Left lobe of liver (tissue), 2 donors: ENCODE results near the gene RHBDL3. TPM values are rescaled to one million over a fixed set of nuclear protein-coding genes. Genes with fewer than 3 reads are reported as not detected.
"Not testable (repeated sequence)": the region's sequence is repeated elsewhere in the genome, so short reads cannot be mapped to it uniquely, and the experiment has no call there.

Experiments
- ATAC-seq: fragments of 200-7000 bp; cut with Tn5 transposase; one replicate; pipeline ENCODE4 v1.9.1; 2020; ENCODE audit warnings: mild to moderate bottlenecking, moderate library complexity
- DNase-seq: peaks from one replicate; pipeline ENCODE4 v3.0.0-alpha.2; 2020; ENCODE audit warnings: low spot score
- total RNA-seq: library from RNA; stranded (reverse); gene quantifications from one replicate; pipeline ENCODE4 v1.2.1, GENCODE V29; 2021
- donor health status: DM: no; HTN: no; CAD: no; lungs with moderate emphysema.
- donor health status: DM: no; HTN: yes; CAD: no.

RHBDL3 gene
- total RNA-seq, 1 donor from 2014 or later, result 0.15 TPM

DNA sequence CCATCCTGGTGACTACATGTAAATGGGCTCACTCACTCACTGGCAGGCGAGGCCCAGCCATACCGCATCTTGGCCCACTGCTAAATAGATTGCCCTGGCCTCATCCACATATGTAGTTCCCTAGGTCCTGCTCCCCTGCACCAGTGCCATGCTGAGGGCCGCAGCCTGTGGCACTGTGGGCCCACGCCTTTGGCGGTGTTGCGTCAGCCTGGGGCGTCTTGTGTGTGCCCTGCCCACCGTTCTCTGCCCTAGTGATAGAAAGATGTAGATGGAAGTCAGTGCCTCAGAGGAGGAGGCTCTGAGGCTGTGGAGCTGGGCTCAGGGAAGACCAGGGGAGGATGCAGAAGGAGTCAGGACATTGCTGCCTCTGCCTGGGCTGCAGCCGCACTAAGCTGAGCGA lies 57.4 kb downstream of the RHBDL3 start:
- no peak for ATAC-seq
- no peak for DNase-seq

GRCh38 chr17:32323811-32324491 lies 58.3 kb downstream of the RHBDL3 start:
- DNase-seq (no peak), ATAC-seq (peak; percentile 82)

DNA sequence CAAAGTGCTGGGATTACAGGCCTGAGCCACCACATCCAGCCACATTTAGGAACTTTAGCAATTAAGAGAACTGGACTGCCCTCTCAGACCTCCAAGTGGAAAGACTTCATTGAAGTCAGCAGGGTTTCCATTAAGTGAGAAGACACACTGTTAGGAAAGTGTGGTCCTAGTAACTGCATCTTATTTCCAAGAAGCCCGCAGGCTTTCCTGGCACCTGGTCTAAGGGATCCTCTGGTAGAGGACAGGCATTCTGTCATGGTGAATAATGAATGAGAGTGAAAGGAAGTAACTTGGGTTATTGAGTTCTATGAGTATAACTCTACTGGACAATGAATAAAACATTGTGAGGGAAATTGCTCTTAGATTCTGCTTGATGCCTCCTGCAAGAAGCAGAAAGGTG lies 62.3 kb downstream of the RHBDL3 start:
- DNase-seq (no peak), ATAC-seq (no peak)

GRCh38 chr17:32330147-32330546 lies 64.5 kb downstream of the RHBDL3 start:
- ATAC-seq, result no peak

DNA sequence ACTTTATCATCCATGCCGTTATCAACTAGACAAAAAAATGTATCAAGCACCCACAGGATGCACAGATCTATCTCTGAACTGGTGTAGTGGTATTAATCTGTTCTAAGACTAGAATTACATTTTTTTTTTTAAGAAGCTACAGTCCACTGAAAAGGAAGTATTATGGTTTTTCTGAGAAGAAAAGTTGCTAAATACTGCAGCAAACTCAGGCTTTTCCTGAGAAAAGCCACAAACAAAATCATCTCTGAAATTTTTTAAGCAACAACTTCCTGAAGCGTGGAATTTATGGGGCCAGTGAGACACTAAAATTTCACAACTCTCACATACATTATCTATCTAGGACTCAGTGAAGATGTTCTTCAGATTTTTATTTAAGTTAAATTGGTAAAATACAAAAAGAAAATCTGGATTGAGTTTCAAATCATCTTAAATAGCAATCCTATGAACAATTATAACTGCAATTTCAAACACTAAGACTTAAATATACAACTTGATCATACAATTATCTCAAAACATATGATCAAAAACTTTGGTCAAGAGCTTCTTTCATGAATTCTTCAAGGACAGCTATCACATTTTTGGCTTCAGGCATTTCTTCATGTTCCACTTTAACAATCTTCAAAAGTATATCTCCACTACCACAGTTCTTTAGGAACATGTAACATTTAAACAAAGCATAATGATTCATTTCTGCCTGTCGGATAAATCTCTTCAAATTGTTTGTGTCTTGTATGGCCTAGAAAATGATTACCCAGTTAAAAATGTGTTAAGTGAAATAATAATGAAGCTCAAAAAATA lies 65.8 kb downstream of the RHBDL3 start:
- ATAC-seq, result no peak
- DNase-seq, result no peak

More at GRCh38 chr17:32330147-32330546, 64.5 kb downstream of the RHBDL3 start:
- no peak for DNase-seq

- DNase-seq (no peak), ATAC-seq (no peak)
Measured at GRCh38 chr17:32333187-32333586, 67.6 kb downstream of the RHBDL3 start.

GRCh38 chr17:32335046-32335445 lies 69.4 kb downstream of the RHBDL3 start:
- ATAC-seq (no peak), DNase-seq (no peak)

DNA sequence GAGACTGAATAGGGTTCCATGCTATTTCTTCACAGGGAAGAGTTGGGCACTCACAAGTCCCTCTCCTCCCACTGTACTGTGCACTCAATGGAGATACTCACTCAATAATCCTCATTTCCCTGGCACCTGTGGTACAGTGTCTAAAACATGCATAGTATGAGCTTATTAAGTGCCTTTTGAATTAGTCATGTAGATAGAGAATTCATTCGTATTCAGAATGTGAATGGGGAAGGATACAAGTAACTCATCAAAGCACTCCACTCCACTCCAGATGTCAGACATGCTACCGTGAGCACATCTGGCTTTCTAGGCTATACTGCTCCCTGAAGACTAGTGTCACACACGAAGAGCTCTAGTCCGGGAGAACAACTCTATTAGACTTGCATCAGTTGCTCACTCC lies 70.1 kb downstream of the RHBDL3 start:
- DNase-seq (no peak), ATAC-seq (no peak)

GRCh38 chr17:32341141-32341856 lies 75.7 kb downstream of the RHBDL3 start:
- ATAC-seq (peak; percentile 52), DNase-seq (peak; percentile 59)

DNA sequence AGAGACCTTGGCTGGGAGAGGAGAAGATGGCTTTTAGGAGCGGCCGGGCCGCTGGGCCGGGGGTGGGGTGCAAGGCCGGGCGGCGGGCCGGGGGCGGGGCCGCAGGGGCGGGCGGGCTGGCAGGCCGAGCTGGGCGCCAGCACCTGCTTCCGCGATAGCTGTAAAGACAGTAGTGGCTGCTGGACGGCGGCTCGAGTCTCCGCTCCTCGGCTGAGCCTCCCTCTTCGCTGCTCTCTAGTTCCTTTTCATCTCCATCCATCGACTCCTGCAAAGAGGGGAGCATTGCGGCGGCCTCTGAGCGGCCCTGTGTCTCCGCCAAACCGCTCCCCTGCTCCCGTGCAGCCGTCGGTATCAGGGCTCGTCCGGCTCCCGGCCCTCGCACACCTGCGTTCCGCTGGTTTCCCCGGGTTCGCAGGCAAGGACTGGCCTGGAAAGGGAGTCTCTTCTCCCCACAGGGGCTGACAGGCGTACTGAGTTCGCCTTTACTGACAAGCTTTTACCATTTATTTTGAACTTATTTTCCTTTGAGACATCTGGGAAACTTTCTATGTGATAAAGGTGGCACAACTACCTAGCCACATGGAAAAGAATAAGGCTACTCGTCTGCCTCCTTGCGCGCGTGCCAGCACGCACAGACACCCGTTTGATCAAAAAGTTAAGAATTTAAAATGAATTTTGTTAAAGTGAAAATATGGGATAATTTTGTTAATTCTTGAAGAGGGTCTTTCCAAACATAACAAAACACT lies 76.4 kb downstream of the RHBDL3 start, which contains the start of gene C17orf75:
Gene C17orf75, minus strand, starts transcription at position 317 of the 746 bp plus-strand sequence. Its CDS starts 34 bp downstream, at position 283.
- DNase-seq (peak; percentile 80), ATAC-seq (peak; percentile 91)

DNA sequence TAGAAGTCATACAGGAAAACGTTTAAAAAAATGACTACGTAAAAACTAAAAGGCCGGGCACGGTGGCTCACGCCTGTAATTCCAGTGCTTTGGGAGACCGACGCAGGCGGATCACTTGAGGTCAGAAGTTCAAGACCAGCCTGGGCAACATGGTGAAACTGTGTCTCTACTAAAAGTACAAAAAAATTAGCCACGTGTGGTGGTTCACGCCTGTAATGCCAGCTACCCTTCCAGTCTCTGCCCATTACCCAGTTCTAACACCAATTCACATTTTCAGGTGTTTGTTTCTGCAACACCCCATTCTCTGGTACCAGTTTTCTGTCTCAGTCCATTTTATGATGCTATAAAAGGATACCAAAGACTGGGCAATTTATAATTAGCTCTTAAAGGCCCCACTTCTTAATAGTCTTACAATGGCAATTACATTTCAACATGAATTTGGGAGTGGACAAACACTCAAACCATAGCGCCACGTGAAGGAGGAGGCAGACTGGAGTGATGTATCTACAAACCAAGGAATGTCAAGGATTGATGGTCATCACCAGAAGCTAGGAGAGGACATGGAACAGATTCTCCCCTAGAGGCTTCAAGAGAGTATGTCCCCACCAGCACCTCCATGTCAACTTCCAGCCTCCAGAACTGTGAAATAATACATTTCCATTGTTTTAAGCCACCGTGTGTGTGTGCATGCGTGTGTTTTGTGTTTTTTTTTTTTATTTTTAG lies 77.1 kb downstream of the RHBDL3 start:
- ATAC-seq (no peak), DNase-seq (no peak)

DNA sequence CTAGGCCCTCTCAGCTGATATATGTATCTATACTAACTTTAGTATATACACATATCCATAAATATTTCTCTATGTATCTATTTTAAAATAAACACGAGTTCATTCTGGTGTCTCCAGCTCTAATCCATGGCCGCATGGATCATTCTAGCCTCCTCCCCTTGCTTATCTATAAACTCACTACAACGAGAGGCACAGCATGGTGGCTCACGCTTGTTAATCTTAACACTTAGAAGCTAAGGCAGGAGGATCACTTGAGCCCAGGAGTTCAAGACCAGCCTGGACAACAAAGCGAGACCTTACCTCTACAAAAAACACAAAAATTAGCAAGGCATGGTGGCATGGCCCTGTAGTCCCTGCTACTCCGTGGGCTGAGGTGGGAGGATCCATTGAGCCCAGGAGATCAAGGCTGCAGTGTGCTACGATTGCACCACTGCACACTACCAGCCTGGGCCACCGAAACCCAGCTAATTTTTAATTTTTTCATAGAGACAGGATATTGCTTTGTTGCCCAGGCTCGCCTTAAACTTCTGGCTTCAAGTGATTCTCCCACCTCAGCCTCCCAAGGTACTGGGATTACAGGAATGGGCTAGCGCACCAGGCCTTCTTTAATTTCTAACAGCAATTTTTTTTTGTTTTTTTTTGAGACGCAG lies 80.4 kb downstream of the RHBDL3 start:
- DNase-seq, result no peak

DNA sequence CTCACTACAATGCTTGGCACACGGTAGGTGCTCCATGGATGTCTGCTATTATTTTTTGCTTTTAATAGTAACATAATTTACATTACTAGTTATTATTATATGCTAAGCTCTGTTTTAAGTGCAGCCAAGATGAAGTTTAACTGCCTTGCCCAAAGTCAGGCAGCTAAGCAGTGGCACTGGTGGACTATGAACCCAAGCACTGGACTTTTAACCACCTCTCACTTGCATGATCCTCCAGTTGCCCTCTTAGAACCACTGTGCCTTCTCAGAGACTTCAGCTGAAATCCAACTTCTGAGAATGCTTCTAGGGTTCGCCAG lies 82.8 kb downstream of the RHBDL3 start:
- ATAC-seq (peak; percentile 45), DNase-seq (no peak)

More for the DNA sequence above, 80.4 kb downstream of the RHBDL3 start:
- no peak for ATAC-seq

DNA sequence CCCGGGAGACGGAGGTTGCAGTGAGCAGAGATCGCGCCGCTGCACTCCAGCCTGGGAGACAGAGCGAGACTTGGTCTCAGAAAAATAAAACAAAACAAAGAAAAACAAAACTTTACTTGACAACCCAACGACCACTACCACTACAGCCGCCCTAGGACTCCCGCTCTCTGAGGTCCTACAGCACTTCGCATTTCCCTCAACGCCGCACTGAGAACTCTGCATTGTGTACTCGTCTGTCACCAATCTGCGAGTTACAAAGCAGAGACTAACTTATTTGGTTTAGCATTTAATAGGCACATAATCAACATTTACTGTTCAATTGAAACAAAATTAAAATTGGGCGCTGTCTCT lies 83.8 kb downstream of the RHBDL3 start:
- ATAC-seq (peak; percentile 49), DNase-seq (no peak)

GRCh38 chr17:32349854-32350665 lies 84.4 kb downstream of the RHBDL3 start, which contains the start of gene ZNF207:
ZNF207 (plus strand) TSS chr17:32350157; CDS start chr17:32350286, 129 bp downstream.
- ATAC-seq (peak; percentile 96), DNase-seq (peak; percentile 96)

DNA sequence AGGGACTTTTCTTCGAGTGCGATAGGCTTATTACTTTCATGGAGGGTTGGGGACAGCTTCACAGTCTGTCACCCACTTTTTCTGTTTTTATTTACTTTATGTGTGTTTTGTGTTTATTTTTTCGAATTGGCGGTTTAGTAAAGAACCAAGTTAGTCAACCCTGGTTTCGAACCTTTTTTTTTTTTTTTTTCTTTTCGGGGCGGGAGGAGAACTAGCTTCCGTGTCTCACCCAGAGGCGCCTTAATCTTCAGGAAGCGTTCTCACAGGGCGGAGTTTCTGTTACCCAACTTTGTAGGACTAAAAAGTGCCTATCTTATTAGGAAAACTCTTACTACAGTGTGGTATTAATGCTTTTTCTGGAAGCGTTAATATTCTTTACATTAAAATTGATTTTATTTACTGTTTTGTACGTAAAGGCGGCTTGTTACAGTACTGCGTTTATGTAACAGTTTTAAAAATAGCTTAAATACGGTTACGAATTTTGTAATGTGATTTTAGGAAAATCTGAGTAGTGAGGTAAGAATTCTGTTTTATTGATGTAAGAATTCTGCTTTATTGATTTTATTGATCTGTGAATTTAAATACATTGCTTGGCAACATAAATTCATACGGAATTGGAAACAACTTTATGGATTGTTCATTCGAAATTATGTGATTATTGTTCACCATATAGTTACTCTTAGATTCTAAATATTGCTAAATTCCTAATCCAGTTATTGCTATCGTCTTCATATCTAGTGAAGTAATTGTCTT lies 85.2 kb downstream of the RHBDL3 start:
- DNase-seq (no peak), ATAC-seq (peak; percentile 11)

GRCh38 chr17:32352734-32353133 lies 87.1 kb downstream of the RHBDL3 start:
- DNase-seq, ATAC-seq: not testable (repeated sequence)
